ENCODE measurements around the gene COL4A1.

- TF ChIP-seq CTCF (IDR thresholded peaks at IDR 0.05; ENCODE audit: low read length) (no peak), EZH2 (IDR thresholded peaks at IDR 0.05; ENCODE audit: borderline replicate concordance, low read length) (no peak)
Measured at GRCh38 chr13:110233951-110234280, 73.0 kb downstream of the COL4A1 start.

All from OCI-LY1 (cell line).